Globus pallidus (tissue), 1 donor: ENCODE measurements around the gene FUBP3.
A peak's percentile ranks its signal among the peaks of the same experiment; 100 is the strongest.
"Not testable (repeated sequence)": the region's sequence is repeated elsewhere in the genome, so short reads cannot be mapped to it uniquely, and the experiment has no call there.

ENCODE experiments used
- DNase-seq: peaks from one replicate; pipeline ENCODE4 v3.0.0-alpha.2; 2015; ENCODE audit warnings: low spot score

Gene FUBP3

GRCh38 chr9:130682421-130683121, 103.2 kb downstream of the FUBP3 start:
- peak; percentile 76 for DNase-seq

- no peak for DNase-seq
Measured at GRCh38 chr9:130685104-130685503, 105.7 kb downstream of the FUBP3 start.

DNA sequence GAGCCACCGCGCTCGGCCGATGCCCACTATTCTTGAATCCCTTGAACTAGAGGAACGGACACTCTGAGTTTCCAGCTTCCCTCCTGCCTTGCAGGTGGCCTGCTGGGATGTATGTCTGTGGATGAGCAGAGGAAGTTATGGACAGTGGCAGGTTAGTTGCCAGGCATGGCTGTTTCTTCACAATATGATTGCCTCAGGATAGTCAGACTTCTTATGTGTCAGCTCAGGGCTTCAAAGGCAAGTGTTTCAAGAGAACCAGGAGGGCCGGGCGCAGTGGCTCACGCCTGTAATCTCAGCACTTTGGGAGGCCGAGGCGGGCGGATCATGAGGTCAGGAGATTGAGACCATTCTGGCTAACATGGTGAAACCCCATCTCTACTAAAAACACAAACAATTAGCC, 106.6 kb downstream of the FUBP3 start:
- DNase-seq = not testable (repeated sequence)

DNA sequence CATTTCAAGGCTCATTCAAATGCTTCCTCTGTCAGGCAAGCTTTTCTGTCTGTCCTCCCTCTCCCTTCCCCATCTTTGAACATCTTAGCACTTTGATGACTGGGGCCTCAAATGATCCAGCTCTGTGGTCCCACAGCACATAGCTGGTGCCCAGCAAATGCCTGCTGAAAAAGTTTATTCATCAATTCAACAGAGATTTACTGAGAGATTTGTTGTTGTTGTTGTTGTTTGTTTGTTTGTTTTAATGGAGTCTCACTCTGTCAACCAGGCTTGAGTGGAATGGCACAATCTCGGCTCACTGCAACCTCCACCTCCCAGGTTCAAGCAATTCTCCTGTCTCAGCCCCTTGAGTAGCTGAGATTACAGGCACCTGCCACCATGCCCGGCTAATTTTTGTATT, 108.2 kb downstream of the FUBP3 start:
- DNase-seq = no peak
